ENCODE measurements around the gene AP3S1.

GRCh38 chr5:115825948-115826347 is 15.8 kb upstream of the AP3S1 start:
- no peak for TF ChIP-seq POLR2A (IDR thresholded peaks at IDR 0.05)
- TF ChIP-seq, protein P1, sequence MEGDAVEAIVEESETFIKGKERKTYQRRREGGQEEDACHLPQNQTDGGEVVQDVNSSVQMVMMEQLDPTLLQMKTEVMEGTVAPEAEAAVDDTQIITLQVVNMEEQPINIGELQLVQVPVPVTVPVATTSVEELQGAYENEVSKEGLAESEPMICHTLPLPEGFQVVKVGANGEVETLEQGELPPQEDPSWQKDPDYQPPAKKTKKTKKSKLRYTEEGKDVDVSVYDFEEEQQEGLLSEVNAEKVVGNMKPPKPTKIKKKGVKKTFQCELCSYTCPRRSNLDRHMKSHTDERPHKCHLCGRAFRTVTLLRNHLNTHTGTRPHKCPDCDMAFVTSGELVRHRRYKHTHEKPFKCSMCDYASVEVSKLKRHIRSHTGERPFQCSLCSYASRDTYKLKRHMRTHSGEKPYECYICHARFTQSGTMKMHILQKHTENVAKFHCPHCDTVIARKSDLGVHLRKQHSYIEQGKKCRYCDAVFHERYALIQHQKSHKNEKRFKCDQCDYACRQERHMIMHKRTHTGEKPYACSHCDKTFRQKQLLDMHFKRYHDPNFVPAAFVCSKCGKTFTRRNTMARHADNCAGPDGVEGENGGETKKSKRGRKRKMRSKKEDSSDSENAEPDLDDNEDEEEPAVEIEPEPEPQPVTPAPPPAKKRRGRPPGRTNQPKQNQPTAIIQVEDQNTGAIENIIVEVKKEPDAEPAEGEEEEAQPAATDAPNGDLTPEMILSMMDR (IDR thresholded peaks at IDR 0.05), result no peak
- no peak for TF ChIP-seq EP300 (IDR thresholded peaks at IDR 0.05)
